Spinal cord (tissue), 10 donors: ENCODE measurements around the gene NUF2. TPM values are rescaled to one million over a fixed set of nuclear protein-coding genes. Genes with fewer than 3 reads are reported as not detected.
"Not testable (repeated sequence)": the region's sequence is repeated elsewhere in the genome, so short reads cannot be mapped to it uniquely, and the experiment has no call there.

ENCODE experiments used
- DNase-seq, 6 donors: peaks; one replicate each; pipeline versions ENCODE4 v3.0.0 to v3.0.0-alpha.2; 2013 to 2015; ENCODE audit warnings: low spot score in 6 of 6, low read depth in 4 of 6
- H3K27ac ChIP-seq: one replicate; pipeline ENCODE4 v1.5.1; 2013; ENCODE audit warnings: low read depth, low read length, control low read depth
- H3K27me3 ChIP-seq: one replicate; pipeline ENCODE4 v1.6.1; 2013; ENCODE audit warnings: low read length; ENCODE audit not compliant: control insufficient read depth, insufficient read depth
- H3K36me3 ChIP-seq: one replicate; pipeline ENCODE4 v1.6.1; 2013; ENCODE audit warnings: low read length; ENCODE audit not compliant: control insufficient read depth, insufficient read depth
- H3K4me1 ChIP-seq: one replicate; pipeline ENCODE4 v1.6.1; 2013; ENCODE audit warnings: low read length; ENCODE audit not compliant: control insufficient read depth, insufficient read depth
- H3K4me3 ChIP-seq: one replicate; pipeline ENCODE4 v1.5.1; 2013; ENCODE audit warnings: low read depth, low read length, control low read depth
- H3K9me3 ChIP-seq: one replicate; pipeline ENCODE4 v1.6.1; 2013; ENCODE audit warnings: low read length; ENCODE audit not compliant: control insufficient read depth, insufficient read depth
- WGBS: methylation state at CpG from one replicate; pipeline ENCODE4 v1.1.5; 2013; ENCODE audit warnings: missing lambda C conversion rate; ENCODE audit not compliant: insufficient coverage; 5-methylcytosine and 5-hydroxymethylcytosine counted together
- long read RNA-seq, 4 donors: transcript quantifications; one replicate each; lab custom pipeline, GENCODE V29; 2026
- polyA plus RNA-seq, 2 donors: library from polyadenylated mRNA; unstranded; fragments of 120-200 nt; gene quantifications; one replicate each; pipeline ENCODE4 v1.2.1, GENCODE V29; 2013; ENCODE audit not compliant: insufficient read length in 2 of 2
- total RNA-seq, 2 donors: library from RNA; depleted of rRNA in 1 of 2; stranded (reverse); fragments of 120-200 nt in 1 of 2; fragments of >200 nt in 1 of 2; gene quantifications; one replicate each; pipeline versions ENCODE4 v1.2.3 to v1.2.4, GENCODE V29; 2013 to 2014
- donor health status: healthy.

NUF2 gene
- 10 to 100 TPM; 13.1 to 13.2 TPM for total RNA-seq
- 10 to 100 TPM; 12.5 to 12.9 TPM for polyA plus RNA-seq
- long read RNA-seq, donor 1, partial matches to known transcripts, result 5 of 8 reads
- long read RNA-seq, donor 1, other reads (novel, unspliced or antisense), result 0 of 8 reads
- long read RNA-seq, donor 2, result 0 reads
- long read RNA-seq, donor 3, result 0 reads
- long read RNA-seq, donor 4, transcript NUF2-201 (14 exons, 1,969 nt), result major isoform, 8 of 9 reads
- long read RNA-seq, donor 4, partial matches to known transcripts, result 0 of 9 reads
- long read RNA-seq, donor 4, other reads (novel, unspliced or antisense), result 0 of 9 reads

DNA sequence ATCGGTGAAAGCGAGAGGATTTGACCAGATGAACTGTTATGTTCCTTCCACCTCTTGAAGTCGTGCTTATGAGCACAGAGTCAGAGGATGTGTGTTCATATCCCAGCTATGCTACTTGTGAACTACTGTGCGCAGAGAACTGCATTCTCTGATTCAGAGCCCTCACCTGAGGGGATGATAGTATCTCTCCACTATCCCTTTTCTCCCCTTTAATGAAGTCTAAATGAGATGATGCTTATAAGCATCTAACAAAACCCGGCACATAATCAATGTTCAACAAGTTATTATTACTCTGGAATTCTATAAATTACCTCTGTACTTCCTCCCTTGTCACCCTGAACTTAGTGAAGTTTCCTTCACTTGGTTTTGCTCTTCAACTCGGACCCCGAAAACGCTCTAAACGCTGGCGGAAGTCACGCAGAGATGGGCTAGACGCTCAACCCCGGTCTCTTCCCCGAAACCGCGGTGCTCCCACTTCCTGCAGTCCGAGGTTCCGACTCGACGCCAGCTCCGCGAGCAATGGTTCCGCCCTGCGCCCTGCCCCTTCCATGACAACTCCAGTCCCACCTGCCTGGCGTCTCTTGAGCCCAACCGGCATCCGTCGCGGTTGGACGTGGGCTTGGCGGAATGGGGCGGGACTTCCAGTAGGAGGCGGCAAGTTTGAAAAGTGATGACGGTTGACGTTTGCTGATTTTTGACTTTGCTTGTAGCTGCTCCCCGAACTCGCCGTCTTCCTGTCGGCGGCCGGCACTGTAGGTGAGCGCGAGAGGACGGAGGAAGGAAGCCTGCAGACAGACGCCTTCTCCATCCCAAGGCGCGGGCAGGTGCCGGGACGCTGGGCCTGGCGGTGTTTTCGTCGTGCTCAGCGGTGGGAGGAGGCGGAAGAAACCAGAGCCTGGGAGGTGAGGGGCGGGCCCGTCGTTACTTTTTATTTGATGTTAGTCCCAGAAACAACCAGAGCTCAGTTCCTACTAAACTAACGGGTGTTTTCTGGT lies at the start of gene NUF2:
Gene NUF2, plus strand, starts transcription at position 644 of the 995 bp plus-strand sequence. CDS start 4,098 bp downstream, outside the sequence.
- WGBS, result under 1% methylated on average over 53 of the region's 58 CpGs
- Histone ChIP-seq H3K27ac (peak within 1 kb of the TSS; percentile 55), H3K36me3 (peaks cover 5% of the 10 kb centered on the region)

DNA sequence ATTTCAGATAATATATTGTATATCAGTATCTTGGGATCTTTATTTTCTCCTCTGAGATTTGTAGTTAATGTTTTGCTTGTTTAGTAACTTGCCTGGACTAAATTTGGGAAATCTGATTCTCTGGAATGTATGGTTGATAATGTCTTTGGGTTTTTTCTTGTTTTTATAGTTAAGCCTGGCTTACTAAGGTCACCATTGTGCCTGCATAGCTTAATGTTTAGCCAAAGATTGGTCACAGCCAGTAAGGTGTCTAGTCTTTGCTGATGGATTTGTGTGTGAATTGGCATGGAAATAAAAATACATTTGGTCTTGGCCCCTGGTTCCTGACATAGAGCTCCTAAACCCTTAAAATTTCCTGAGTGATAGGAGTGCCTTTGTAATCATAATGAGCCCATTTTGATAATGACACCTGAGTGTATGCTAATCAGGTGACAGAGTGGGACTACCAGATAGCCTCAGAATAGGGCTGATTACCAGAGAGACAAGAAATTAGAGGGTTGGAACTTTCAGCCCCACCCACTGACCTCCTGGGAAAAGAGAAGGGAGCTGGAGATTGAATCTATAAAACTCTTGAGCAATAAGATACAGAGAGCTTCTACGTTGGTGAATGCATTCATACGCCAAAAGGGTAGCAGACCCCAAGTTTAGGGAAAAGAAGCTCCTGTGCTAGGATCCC lies 47.9 kb upstream of the NUF2 start:
- no peak overlapping the region for H3K27ac ChIP-seq
- no peak overlapping the region for H3K4me3 ChIP-seq
- peaks cover 7% of the 10 kb centered on the region for H3K9me3 ChIP-seq
- H3K4me1 ChIP-seq, result no peaks in the 10 kb centered on the region
- WGBS, result no CpG with 5 or more reads among the region's 2 CpGs
- H3K27me3 ChIP-seq, result no peaks in the 10 kb centered on the region
- DNase-seq, result no peak
- no peaks in the 10 kb centered on the region for H3K36me3 ChIP-seq

More for the DNA sequence above, at the start of gene NUF2:
- DNase-seq, result peak; percentile 95 to 99 (median 96)
- H3K4me3 ChIP-seq, result peak within 1 kb of the TSS; percentile 70
- H3K9me3 ChIP-seq, result no peaks in the 10 kb centered on the region
- H3K4me1 ChIP-seq, result peaks cover 4% of the 10 kb centered on the region
- H3K27me3 ChIP-seq, result no peaks in the 10 kb centered on the region

- Histone ChIP-seq H3K4me3 (no peak overlapping the region), H3K36me3 (no peaks in the 10 kb centered on the region), H3K27me3 (no peaks in the 10 kb centered on the region), H3K27ac (no peak overlapping the region), H3K4me1 (no peaks in the 10 kb centered on the region), H3K9me3 (peaks cover 7% of the 10 kb centered on the region)
- peak in 1 of 6 donors; percentile 0 for DNase-seq
- 100% methylated on average over 1 of the region's 1 CpG for WGBS
Observed at GRCh38 chr1:163275222-163275621, 46.5 kb upstream of the NUF2 start.

GRCh38 chr1:163278602-163279001 lies 43.2 kb upstream of the NUF2 start:
- no peaks in the 10 kb centered on the region for H3K36me3 ChIP-seq
- no peak overlapping the region for H3K4me3 ChIP-seq
- H3K27ac ChIP-seq, result no peak overlapping the region
- H3K27me3 ChIP-seq, result no peaks in the 10 kb centered on the region
- no peak for DNase-seq
- WGBS, result no CpG with 5 or more reads among the region's 1 CpG
- peaks cover 7% of the 10 kb centered on the region for H3K9me3 ChIP-seq
- H3K4me1 ChIP-seq, result no peaks in the 10 kb centered on the region

- WGBS, result no CpG with 5 or more reads among the region's 2 CpGs
- H3K9me3 ChIP-seq, result not testable (repeated sequence)
Observed at GRCh38 chr1:163284867-163285266, 36.9 kb upstream of the NUF2 start.

GRCh38 chr1:163290025-163290640 lies 31.6 kb upstream of the NUF2 start:
- Histone ChIP-seq H3K4me3 (no peak overlapping the region), H3K4me1 (no peaks in the 10 kb centered on the region), H3K27ac (no peak overlapping the region), H3K36me3 (no peaks in the 10 kb centered on the region), H3K9me3 (no peaks in the 10 kb centered on the region), H3K27me3 (no peaks in the 10 kb centered on the region)
- no peak for DNase-seq
- 72% methylated on average over 5 of the region's 6 CpGs for WGBS

More at GRCh38 chr1:163284867-163285266, 36.9 kb upstream of the NUF2 start:
- not testable (repeated sequence) for H3K36me3 ChIP-seq, H3K4me1 ChIP-seq, DNase-seq, H3K27me3 ChIP-seq, H3K4me3 ChIP-seq, H3K27ac ChIP-seq

- no peak overlapping the region for H3K27ac ChIP-seq
- DNase-seq, result no peak
- H3K36me3 ChIP-seq, result no peaks in the 10 kb centered on the region
- WGBS, result no CpG with 5 or more reads among the region's 3 CpGs
- no peaks in the 10 kb centered on the region for H3K4me1 ChIP-seq
- H3K27me3 ChIP-seq, result no peaks in the 10 kb centered on the region
- H3K9me3 ChIP-seq, result no peaks in the 10 kb centered on the region
- H3K4me3 ChIP-seq, result no peak overlapping the region
Observed at GRCh38 chr1:163291461-163291860, 30.3 kb upstream of the NUF2 start.

GRCh38 chr1:163292153-163292552 lies 29.6 kb upstream of the NUF2 start:
- not testable (repeated sequence) for H3K9me3 ChIP-seq, H3K4me3 ChIP-seq, H3K4me1 ChIP-seq, DNase-seq, H3K27me3 ChIP-seq, H3K27ac ChIP-seq, H3K36me3 ChIP-seq
- WGBS, result no CpG with 5 or more reads among the region's 2 CpGs

- no CpG with 5 or more reads among the region's 1 CpG for WGBS
- not testable (repeated sequence) for H3K27ac ChIP-seq, DNase-seq, H3K9me3 ChIP-seq, H3K4me1 ChIP-seq, H3K4me3 ChIP-seq, H3K36me3 ChIP-seq, H3K27me3 ChIP-seq
Observed at GRCh38 chr1:163293497-163293896, 28.3 kb upstream of the NUF2 start.
